Neutrophil (primary cell): ENCODE data around the gene NFE2L2.

Experiments used
- H3K27ac ChIP-seq: fragments of 200-600 bp; sonication (generic); 2 replicates; pipeline ENCODE4 v1.5.1; 2016; ENCODE audit warnings: mild to moderate bottlenecking, moderate library complexity
- H3K27me3 ChIP-seq: fragments of 200-600 bp; sonication (generic); 2 replicates; pipeline ENCODE4 v1.6.0; 2016; ENCODE audit warnings: mild to moderate bottlenecking
- H3K36me3 ChIP-seq: fragments of 200-600 bp; sonication (generic); 2 replicates; pipeline ENCODE4 v1.5.1; 2017
- H3K4me1 ChIP-seq, 2 experiments: fragments of 200-600 bp in 1 of 2; sonication (generic) in 1 of 2; 1 replicate in 1 of 2; 2 replicates in 1 of 2; pipeline versions ENCODE4 v1.5.1 to v1.6.1; 2013 to 2016; ENCODE audit warnings: low read depth in 1 of 2, low read length in 1 of 2, mild to moderate bottlenecking in 1 of 2, moderate library complexity in 1 of 2; ENCODE audit not compliant: control insufficient read depth in 1 of 2, insufficient read depth in 1 of 2
- H3K4me3 ChIP-seq, 2 experiments: fragments of 200-600 bp in 1 of 2; sonication (generic) in 1 of 2; 1 replicate in 1 of 2; 2 replicates in 1 of 2; pipeline ENCODE4 v1.5.1; 2013 to 2016; ENCODE audit warnings: low read depth in 1 of 2, low read length in 1 of 2, mild to moderate bottlenecking in 1 of 2, moderate library complexity in 1 of 2
- H3K9me3 ChIP-seq: fragments of 200-600 bp; sonication (generic); 2 replicates; pipeline ENCODE4 v1.5.1; 2016
- CTCF ChIP-seq: fragments of 200-600 bp; sonication (generic); IDR thresholded peaks from 2 replicates; pipeline ENCODE4 v1.5.1; 2016; ENCODE audit warnings: antibody characterized with exemption

Gene NFE2L2

GRCh38 chr2:177306550-177306949 lies 42.0 kb upstream of the NFE2L2 start:
- no peaks in the 10 kb centered on the region for H3K9me3 ChIP-seq
- H3K27me3 ChIP-seq: no peaks in the 10 kb centered on the region
- H3K4me1 ChIP-seq: peaks cover 14 to 16% of the 10 kb centered on the region in 2 experiments
- no peaks in the 10 kb centered on the region for H3K36me3 ChIP-seq
- no peak for TF ChIP-seq CTCF
- H3K27ac ChIP-seq: no peak overlapping the region
- no peak overlapping the region for H3K4me3 ChIP-seq

GRCh38 chr2:177303939-177304338 lies 39.4 kb upstream of the NFE2L2 start:
- no peak overlapping the region for H3K27ac ChIP-seq
- no peaks in the 10 kb centered on the region for H3K27me3 ChIP-seq
- no peak for TF ChIP-seq CTCF

GRCh38 chr2:177302552-177302951 lies 38.0 kb upstream of the NFE2L2 start:
- Histone ChIP-seq H3K27me3 (no peaks in the 10 kb centered on the region), H3K4me1 (no peaks in the 10 kb centered on the region), H3K36me3 (no peaks in the 10 kb centered on the region), H3K27ac (no peak overlapping the region), H3K9me3 (no peaks in the 10 kb centered on the region), H3K4me3 (no peak overlapping the region)
- TF ChIP-seq CTCF: no peak

More at GRCh38 chr2:177303939-177304338, 39.4 kb upstream of the NFE2L2 start:
- H3K4me3 ChIP-seq: no peak overlapping the region
- H3K4me1 ChIP-seq: peaks cover 0 to 3% of the 10 kb centered on the region in 2 experiments
- H3K36me3 ChIP-seq: no peaks in the 10 kb centered on the region
- H3K9me3 ChIP-seq: no peaks in the 10 kb centered on the region

- H3K27ac ChIP-seq: no peak overlapping the region
- H3K27me3 ChIP-seq: no peaks in the 10 kb centered on the region
- H3K36me3 ChIP-seq: no peaks in the 10 kb centered on the region
- H3K4me1 ChIP-seq: no peaks in the 10 kb centered on the region
- no peak for TF ChIP-seq CTCF
- no peaks in the 10 kb centered on the region for H3K9me3 ChIP-seq
- no peak overlapping the region for H3K4me3 ChIP-seq
Observed at GRCh38 chr2:177298191-177298590, 33.7 kb upstream of the NFE2L2 start.

DNA sequence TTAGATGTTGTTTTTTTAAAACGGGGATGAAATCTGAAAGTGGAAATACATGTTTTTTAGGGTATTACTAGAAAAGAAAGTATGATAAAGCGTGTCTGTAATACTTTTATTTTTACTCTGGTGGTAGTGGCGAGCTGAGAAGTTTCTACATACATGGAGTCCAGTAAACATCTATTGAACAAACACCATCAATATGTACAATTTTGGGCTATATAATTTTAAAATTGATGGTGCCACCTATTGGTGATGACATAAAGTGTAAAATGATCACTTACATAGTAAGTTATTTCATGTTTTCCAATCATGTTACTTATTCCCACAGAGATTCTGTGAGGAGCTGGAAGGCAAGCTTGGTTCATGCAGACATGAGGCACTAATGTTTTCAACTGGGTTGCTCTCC lies 31.5 kb upstream of the NFE2L2 start:
- Histone ChIP-seq H3K9me3 (no peaks in the 10 kb centered on the region), H3K4me3 (no peak overlapping the region), H3K4me1 (no peaks in the 10 kb centered on the region), H3K27ac (no peak overlapping the region), H3K27me3 (no peaks in the 10 kb centered on the region), H3K36me3 (no peaks in the 10 kb centered on the region)
- peak; percentile 40 for TF ChIP-seq CTCF

- no peak overlapping the region for H3K27ac ChIP-seq
- TF ChIP-seq CTCF: no peak
- H3K9me3 ChIP-seq: no peaks in the 10 kb centered on the region
- H3K4me3 ChIP-seq: no peak overlapping the region
- no peaks in the 10 kb centered on the region for H3K27me3 ChIP-seq
- H3K36me3 ChIP-seq: no peaks in the 10 kb centered on the region
- no peaks in the 10 kb centered on the region for H3K4me1 ChIP-seq
Observed at GRCh38 chr2:177295484-177295883, 31.0 kb upstream of the NFE2L2 start.
